Measurements from ENCODE around the gene CNTN4.

- no peak for TF ChIP-seq CTCF (IDR thresholded peaks at IDR 0.05)
- no peak for TF ChIP-seq EP300 (IDR thresholded peaks at IDR 0.05)
These were observed 562.4 kb downstream of the CNTN4 start for GRCh38 chr3:2661078-2661477.

Measured in tibial nerve (tissue), 4 donors.